CD4-positive, alpha-beta T cell treated with Interleukin-17A for 4 hours (primary cell): ENCODE results near the gene LRTM1.

Experiments
- DNase-seq: peaks from one replicate; pipeline ENCODE4 v3.0.0-alpha.2; 2020; ENCODE audit warnings: mixed read lengths

LRTM1 gene

DNA sequence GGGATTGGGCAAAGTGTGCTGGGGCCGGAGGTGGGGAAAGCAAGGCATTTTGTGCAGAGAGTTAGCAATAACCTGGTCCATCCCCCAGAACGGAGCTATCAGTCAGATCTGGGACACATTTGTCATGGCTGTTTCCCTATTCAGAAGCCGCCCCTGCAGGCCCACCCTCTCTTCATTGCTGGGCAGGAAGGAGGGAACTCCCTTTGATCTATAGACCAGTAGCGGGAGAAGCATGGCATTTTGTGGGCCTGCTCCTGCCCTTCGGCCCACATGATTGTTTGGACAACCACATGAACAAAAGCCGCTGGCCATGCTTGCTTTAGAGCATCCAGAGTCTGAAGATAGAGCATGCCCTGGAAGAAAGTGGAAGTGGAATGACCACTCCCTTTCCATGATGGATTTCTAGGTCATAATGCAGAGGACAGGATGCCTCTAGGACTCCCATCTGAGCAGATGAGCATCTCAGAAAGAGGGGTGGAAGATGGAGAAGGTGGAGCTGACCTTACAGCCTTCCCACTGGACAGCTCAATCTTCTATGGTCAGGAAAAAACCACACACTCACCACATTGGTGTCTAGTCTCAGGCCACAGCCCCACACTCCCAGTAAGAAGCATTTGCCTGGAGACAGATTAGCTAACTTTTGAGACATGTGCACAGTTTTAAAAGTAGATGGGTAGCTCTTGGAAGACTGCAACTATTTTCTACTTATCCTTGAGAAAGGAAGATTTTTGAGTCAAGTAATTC lies 11.9 kb upstream of the LRTM1 start:
- no peak for DNase-seq

DNA sequence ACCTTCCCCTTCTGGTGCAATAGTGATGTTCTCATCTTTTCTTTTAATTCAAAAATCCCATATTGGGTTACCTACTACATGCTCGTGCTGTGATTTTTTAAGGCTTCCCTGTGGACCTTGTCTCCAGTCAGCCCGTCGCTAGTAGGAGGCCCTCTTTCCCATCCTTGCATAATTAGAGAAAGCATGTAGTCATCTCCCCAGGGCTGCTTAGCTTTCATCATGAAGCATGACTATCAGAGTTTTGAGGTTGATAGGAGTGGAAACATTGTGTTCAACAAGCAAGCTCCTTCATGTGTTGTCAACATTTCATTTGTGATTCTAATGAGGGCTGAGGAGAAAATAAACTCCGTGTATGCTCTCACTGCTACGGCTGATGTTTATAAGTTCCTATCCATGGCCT lies 8.7 kb upstream of the LRTM1 start:
- no peak for DNase-seq

DNA sequence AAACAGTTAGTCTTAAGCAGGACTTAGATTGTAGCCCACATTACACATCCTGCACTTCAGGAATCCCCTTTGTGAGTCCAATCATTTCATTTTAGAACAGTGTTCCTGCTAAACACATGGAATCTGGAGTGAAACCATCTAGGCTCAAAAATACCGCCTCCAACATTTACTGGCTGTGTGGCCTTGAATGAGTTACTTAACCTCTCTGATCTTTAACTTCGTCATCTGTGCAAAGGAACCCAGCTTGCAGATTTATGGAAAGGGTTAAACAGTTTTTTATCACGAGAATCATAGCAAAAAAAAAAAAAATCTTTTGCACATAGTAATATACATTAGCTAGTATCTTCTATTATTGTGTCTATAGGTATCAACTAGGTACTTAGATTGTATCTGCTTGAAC lies 8.0 kb upstream of the LRTM1 start:
- no peak for DNase-seq

DNA sequence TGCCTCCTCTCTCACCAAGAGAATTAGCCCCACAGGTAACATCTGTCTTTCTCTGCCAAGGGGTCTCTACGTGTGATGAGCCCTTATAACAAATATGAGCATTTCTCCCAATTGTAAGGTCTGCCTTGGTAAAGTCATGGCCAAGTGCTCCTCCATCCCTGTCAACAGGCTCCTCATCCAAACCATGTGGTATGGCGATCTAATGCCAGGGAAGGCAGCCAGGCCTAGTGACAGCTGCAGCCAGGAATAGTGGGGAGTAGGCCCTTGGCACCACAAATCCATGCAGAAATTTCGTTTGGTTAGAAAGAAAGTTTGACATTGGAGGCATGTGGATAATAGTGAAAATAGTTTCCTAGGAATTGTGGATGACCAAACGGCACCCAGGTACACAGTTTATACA lies 4.7 kb upstream of the LRTM1 start:
- DNase-seq: no peak

DNA sequence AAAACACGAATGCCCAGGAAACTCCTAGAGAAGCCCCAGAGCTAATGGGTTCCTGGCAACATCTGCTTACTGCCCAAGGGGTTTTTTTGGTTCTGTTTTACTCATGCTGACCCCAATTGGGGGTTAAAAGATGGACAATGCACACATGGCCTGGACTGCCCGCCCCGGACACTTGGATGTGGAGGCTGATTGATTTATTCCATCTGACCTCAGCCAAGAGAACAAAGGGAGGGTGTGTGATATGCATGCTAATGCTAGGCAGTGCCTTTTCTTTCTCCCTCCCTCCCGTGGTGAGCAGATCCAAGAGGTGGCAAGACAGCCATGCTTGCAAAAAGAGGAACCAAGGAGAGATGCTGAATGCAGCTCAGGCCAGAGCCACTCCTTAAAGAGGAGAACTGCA lies 3.3 kb upstream of the LRTM1 start:
- no peak for DNase-seq

DNA sequence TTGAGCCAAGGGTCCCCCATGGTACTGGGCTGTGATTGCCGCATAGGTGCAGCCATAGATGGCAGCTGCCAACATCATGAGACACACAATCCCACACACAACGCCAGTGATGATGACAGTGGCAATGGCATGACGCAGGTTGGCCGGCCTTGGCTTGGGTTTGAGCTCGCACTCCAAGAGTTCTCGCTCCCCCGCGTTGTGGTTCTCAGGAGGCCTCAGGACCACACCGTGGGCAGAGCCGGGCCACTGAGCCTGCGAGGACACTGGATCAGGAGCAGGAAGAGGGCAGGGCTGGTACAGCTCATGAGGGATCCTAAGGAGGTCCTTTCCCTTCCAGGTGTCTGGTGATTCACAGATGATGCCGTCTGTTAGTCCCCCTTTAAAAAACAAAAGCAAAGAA lies 9.3 kb downstream of the LRTM1 start:
- no peak for DNase-seq

DNA sequence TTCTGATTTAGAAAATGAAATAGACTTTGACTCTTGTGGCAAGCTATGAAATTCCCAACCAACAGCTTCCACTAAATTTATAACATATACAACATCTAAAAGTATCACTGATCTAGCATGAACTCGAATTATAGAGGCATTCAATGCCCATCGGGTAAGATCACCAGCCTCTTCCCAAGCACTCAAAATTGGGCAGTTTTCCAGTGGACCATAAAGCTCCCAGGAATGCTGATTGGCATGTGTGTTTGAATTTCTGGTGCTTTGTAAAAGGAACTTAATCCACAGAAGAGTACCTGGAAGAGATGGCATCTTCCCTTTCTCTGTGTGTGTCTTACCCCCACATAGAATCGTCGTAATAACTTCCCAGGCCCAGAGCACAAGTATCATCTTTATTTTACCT lies 10.0 kb downstream of the LRTM1 start:
- no peak for DNase-seq

DNA sequence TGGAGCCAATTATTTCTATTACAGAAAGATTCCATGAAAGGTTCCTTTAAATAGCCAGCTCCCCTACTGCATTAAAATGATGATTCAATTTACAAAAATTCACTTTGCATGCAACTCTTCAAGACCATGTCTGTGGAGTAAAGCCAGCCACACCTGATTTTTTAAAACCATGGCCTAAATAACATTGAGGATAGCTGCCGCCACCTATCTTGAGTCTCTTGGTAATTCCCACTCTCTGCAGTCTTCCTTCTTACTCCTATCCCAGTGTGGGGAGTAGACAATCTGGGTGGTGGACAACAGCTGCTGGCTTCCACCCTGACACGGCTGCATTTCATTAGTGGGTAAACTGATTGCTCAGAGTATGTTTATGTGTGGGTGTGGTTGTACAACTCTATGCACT lies 10.7 kb downstream of the LRTM1 start:
- DNase-seq: no peak

DNA sequence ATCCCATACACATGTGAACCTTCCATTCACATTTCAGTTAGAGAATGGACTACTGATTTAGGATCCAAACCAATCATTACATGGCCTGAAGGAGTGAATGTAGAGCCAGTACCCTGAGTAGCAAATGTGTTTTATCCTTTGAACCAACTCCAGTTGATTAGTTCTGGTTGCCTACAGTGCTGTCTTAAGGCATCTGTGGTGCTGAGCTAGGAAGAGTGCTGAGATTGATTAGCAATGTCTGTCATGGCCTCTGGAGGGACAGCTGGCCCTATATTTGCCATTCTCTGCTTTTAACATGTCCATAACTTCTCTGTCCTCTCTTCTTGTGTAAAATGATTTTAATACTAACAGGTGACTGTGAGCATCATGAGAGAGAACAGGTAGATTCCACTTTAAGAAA lies 11.1 kb downstream of the LRTM1 start:
- DNase-seq: no peak

DNA sequence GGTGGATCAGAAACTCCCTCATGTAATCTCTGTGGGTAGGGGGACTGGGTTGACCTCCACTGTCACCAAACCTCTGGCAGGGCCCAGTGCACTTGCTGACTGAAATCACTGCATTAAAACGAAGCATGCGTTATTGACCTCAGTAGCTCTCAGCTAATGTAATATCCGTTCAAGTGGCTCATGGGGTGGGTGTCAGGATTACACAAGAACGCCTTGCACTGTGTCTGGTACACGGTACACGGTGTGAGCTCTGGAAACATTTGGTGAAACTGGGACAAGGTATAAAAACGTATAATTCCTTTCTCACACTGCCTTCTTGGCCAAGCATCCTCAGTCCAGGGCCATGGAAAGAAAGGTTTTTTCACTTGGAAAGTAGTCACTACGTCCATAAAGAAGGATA lies 11.9 kb downstream of the LRTM1 start:
- no peak for DNase-seq

DNA sequence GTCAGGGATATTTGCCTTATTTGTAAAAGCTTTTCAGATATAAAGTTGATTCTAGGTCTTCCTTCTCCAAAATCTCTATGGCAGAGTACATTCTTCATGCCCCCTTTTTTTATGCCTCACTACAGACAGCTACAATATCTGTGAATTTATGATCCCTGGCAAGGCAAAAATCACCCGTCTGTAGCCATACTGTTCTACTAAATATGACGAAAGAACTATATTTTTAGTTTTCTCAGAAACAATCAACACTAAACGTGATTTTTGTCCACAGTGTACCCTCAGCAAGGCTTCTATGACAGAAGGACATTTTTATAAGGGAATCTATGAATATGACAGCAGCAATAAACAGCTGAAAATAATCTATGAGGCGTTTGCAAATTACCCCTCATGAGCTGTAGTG lies 12.7 kb downstream of the LRTM1 start:
- no peak for DNase-seq

DNA sequence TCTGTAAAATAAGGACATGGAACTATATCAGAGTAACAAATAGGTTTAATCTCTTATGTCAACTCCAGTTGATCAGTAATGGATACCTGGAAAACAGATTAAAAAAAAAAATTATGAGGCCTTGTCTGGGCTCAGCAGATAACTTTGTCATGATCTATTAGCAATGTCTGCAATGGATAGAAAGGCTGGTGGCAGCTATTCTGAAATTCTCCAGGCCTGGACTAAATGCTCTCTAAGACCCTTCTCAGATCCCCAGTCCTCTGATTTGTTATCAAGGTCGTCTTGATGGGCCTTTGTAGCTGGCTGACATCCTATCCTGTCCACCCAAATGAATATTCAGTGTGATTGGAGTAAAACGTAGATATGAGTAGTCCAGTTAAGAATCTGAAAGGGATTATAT lies 13.7 kb downstream of the LRTM1 start:
- no peak for DNase-seq

DNA sequence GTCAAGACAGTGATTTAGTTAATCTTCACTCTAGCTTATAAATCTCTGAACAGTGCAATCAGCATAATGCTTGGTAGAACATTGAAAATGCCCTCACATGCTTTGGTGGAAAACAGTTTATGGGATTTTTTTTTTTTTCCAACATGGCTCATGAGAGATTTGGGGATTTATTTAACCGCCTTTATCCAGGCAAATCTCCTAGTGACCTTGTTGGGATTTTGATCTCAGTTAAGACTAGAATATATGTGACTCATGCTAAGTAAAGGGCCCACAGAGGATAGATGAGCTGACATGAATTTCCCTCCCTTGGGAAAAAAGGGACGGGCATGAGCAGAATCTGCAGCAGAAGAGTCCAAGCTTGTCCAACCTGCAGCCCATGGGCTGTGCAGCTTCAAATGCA lies 18.7 kb downstream of the LRTM1 start:
- no peak for DNase-seq

DNA sequence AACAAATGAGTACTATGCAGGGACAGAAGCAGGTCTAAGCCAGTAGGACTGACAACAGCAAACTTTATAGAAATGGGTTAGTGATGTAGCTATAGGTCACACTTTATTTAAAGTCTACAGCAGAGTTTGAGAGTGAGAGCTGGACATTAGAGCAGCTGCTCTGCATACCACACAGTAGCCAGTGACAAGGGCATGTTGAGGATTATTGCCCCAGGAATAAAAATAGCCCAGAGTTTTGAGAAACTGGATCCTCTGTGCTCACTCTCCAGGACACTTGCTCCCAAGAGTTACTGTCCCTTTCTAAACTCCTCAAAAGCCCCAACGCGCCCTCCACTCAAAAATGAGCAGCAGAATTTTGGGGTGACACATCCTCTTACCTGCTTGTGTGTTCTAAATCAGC lies 21.1 kb downstream of the LRTM1 start:
- DNase-seq: no peak

DNA sequence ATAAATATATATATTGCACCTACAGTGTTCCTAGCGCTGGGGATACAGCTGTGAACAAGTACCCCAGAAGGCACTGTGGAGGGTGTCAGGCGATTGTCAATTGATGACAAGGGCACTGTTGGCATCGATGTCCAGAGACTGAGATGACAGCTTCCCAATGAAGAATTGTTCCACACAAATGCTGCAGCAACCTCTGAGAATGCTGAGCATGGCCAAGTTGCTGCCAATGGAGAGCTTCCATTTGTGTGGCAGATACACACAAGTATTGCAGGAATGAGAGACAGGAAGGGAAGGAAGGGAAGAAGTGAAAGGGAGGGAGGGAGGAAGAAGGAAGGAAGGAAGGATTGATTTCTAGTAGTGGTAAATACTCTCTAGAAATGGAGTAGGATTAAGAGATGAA lies 21.9 kb downstream of the LRTM1 start:
- no peak for DNase-seq

DNA sequence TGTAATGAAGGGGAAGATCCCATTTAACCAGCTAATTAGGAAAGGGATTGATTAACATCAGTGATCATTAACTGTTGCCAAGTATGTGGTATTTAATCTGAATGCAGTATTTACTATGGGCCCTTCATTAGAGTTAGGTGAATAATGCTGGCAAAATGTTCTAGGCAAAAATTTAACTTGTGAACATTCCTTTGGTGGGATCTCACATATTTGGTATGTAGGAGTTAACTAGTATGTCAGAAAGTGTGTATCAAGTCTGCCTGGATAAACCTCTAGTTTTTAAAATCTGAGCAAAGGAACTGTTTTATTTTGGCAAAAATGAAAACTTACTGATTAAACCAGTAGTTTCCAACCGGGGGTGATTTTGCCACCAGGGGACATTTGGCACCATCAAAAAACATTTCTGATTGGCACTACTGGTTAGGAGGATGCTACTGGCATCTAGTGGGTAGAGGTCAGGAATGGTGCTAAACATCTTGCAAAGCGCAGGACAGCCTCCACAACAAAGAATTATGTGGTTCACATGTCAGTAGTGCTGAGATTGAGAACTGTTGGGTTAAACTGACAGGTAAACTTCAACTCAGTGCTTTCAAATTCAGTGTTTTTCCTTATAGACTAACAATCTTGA lies 22.5 kb downstream of the LRTM1 start:
- no peak for DNase-seq

DNA sequence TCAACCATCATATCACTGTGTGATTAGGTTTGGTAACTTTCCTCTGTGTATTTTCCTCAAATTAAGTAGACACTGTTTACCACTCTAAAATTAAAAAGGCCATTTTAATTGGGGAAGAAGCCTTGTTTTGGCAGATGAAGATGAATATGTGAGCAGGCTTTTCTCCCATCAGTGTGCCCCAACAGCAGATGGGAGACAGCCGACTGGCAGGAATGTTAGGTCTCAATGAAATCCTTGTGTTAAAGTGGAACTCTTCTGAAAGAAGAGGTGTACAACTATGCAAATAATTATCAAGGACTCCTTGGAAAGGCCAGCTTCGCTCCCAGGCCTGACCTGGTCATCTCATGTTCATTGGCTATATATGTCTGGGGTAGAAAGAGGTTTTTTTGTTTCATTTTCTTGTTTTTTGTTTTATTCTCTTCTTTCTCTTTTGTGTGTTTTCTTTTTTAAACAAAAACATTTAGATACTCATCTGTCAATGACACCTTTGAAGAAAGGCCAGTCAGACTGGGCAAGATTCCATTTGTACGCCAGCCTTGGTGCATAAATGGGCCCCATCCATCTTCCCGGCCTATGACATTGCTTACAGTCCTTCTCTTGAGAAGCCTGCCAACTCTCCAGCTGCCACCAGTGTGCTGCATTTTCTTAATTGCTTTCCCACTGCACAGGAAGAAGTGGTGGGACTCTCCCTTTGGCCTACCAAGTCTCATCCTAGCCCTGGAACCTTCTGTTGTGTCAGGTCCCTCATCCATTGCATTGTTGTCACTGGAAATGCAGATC lies 25.8 kb downstream of the LRTM1 start:
- DNase-seq: no peak

DNA sequence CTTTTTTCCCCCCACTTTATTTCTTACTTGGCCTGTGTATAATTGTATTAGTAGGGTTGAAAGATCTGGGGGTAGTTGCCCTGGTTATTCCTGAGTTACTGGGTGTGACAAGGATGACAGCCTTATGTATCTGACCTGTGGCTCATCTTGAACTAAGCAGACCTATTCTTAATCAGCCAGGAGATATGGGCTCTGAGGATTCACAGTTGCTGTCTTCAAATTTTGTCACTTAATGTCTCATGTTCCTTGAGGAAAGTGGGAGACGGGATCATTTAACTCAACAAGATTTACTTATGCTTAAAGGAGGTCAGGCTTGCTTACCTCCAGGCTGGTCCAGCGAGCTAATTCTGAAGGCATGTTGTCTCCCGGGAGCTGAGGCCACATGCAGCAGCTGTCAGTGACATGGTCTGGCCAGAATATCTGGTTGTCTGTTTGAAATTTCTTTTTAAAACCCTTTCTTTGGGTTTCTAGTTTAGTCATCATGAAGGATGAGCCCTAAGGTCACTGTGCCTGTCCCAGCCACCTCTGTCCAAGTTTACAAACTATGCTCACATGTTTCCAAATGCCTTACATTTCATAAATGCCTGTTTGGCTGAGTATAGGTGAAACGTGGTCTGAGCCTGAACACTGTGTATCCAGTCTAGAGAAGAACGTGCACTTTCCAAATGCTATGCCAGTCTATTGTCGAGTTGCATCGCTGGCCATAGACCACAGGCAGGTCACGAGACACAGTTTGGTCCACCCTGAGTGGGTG lies 26.8 kb downstream of the LRTM1 start:
- no peak for DNase-seq

DNA sequence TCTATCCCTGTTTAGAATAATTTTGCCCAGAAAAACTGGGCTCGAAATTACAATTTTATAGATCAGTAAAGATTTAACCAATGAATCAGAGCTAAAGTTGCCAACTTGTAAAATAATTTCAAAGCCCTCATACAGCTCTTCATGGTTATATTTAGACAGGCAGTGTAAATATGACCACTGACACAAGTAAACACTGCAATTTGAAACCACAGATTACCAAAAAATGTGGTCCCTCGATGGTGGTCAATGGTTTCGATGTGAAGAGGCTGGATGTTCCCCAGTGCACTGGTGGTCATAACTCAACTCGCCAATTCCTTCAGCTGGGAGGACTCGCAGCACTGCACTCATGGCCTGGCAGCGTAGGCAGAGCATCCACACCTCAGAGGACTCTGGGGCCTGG lies 28.6 kb downstream of the LRTM1 start:
- no peak for DNase-seq

DNA sequence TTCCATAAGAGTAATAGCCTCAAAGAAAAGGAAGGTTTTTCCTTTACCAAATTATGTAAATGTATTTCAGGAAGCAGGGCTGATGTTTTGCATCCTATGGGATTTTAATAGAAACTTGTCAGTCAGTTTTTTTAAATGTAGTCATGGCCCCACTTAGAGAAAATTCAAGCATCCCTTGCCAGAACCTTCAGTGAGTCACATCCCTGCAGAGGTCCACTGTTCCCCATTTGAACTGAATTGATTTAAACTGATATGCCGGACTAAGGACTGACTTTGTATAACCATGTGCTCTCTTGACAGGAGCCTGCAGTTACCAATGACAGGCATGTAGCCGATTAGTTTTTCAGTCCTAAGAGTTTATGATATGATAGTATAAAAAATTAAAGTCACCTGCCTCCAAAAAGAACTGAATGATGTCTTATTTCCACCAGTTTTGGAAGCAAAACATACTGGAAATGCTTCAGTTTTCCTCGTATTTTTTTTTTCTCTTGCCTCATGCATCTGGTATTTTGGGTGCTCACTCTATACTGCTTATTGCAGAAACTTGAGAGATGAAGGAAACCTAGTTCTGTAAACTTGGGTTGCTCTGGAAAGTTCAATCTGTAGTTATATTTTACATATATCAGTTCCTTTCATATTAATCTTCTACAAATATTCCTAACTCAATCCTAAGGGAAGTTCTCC lies 30.7 kb downstream of the LRTM1 start:
- no peak for DNase-seq

DNA sequence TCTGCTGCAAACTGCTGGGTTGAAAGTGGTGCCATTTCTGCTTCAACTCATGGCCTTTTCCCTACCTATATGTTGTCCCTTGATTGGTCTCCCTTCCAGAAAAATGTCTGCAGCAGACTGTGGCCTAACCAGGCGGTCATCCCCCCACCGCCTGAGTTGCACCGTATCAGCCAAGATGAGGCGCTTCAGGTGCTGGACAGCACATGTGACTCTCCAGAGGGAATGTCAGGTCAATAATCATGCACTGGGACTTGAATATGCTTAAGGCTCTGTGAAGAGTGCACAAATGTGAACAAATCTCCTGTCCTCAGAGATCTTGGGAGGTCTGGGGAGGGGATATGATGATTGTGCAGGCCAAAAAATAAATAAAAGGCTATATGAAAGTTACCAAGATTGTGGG lies 32.2 kb downstream of the LRTM1 start:
- no peak for DNase-seq

DNA sequence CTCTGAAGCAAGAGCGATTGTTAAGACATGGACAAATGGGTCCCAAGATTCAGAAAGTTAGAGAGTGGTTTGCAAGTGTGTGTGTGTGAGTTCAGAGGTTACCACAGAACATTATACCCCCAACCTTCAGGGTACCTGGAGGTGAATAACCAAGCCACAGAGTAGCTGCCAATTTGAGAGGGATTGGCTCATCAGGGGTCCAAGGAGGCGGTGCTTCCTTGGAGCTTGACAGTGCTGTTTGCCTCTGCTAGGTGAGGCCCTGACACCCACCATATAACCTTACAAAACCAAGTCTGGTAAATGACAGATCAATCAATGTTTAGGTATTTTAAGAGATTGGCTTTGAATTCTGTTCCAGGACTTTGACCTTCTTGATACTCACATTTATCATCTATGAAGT lies 35.7 kb downstream of the LRTM1 start:
- no peak for DNase-seq

DNA sequence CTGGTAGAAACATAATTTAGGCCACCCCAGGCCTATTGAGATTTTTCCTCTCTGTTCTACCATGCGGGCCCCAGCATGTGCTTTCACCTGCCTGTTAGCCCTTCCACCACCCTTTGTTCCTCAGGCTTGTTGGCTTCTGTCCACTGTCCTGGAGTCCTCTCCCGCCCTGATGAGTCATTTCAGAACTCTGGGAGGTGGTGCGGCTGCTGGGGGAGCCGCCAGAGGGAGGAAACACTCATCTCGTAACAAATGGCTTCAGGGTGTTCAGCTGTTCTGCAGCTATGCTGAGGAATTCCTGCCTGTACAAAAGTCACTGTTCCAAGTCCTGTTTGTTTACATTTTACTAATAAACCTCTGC lies 36.3 kb downstream of the LRTM1 start:
- no peak for DNase-seq
